Spleen (tissue), 7 donors: ENCODE results near the gene KLHL26.

Source experiments
- CTCF ChIP-seq, 11 experiments: fragments of 200-600 bp in 7 of 11; fragments of 450-650 bp in 4 of 11; sonication (generic) in 4 of 11; IDR thresholded peaks in 8 of 11; conservative IDR thresholded peaks in 3 of 11; 1 replicate in 7 of 11; 2 replicates in 4 of 11; pipeline versions ENCODE4 v1.4.0 to v1.8.0; 2016 to 2021; ENCODE audit warnings: antibody characterized with exemption in 11 of 11, inconsistent platforms in 4 of 11, mild to moderate bottlenecking in 1 of 11
- POLR2A ChIP-seq, 3 donors: fragments of 450-650 bp; IDR thresholded peaks; one replicate each; pipeline ENCODE4 v1.5.1; 2017; ENCODE audit warnings: antibody characterized with exemption in 3 of 3, mild to moderate bottlenecking in 1 of 3
- POLR2AphosphoS5 ChIP-seq, 3 donors: sonication (generic); formaldehyde crosslinking; IDR thresholded peaks; one replicate each; pipeline ENCODE4 v1.5.1; 2017; ENCODE audit warnings: antibody characterized with exemption in 3 of 3
- donor health status: DM: no; HTN: no; CAD: no; lungs with moderate emphysema.
- donor health status: DM: no; HTN: no; CAD: no.
- donor health status: DM: no; HTN: no; CAD: no.

DNA sequence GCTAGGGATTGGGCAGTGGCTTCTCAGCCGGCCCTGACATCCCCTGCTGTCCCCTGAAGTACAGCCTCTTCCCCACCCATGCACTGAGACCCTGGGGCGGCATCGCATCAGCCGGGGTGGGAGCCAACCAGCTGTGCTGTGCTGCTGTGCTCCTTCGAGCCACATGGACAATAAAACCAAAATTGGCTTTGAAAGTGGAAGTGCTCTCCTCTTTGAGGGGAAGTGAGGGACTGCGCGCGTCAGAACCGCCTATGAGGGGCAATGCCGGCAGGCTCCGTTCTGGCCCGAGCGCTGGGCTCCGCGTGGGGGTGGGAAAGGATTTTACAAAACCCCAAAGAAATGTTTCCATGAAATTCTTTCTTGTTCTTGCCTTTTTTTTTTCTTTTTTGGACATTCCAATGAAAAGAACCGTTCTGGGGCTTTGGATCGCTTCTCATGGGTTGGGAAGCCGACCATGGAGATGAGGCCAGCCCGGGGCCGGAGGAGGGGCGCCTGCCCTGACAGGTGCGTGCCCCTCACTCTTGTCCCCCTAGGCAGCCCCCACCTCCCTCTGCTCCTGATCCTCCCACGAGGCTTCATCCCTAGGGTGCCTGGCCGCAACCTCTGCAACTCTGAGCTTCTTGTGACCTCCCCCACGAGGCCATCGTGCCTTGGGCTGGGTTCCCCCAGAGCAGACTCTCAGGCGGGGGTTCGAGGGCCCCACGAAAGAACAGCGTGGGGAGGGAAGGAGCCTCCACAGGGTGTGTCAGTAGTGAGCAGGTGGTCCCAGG lies 22.6 kb downstream of the KLHL26 start:
- TF ChIP-seq CTCF (IDR thresholded peaks at IDR 0.05 in 8 of 11, conservative IDR thresholded peaks at IDR 0.05 in 3 of 11) (no peak), POLR2AphosphoS5 (IDR thresholded peaks at IDR 0.05) (peak; percentile 58 to 63 (median 61)), POLR2A (IDR thresholded peaks at IDR 0.05) (no peak)
